H54 (cell line): ENCODE measurements around the gene MBTPS1.

ENCODE experiments used
- DNase-seq: peaks from one replicate; pipeline ENCODE4 v3.0.0; 2011; ENCODE audit warnings: low spot score, mixed read lengths; ENCODE audit not compliant: insufficient read length
- FAIRE-seq: peaks from 3 replicates; lab custom pipeline; 2011; peaks lifted over from hg19 to GRCh38; lab: Jason Lieb, UNC
- POLR2A ChIP-seq: IDR thresholded peaks from 2 replicates; pipeline ENCODE4 v1.6.1; 2011; ENCODE audit warnings: low read depth, mild to moderate bottlenecking, low read length

MBTPS1 gene

GRCh38 chr16:84007520-84007919, 109.2 kb downstream of the MBTPS1 start:
- FAIRE-seq = no peak

GRCh38 chr16:84005391-84005790, 111.4 kb downstream of the MBTPS1 start:
- DNase-seq (no peak), FAIRE-seq (no peak)
- TF ChIP-seq POLR2A = no peak

More at GRCh38 chr16:84007520-84007919, 109.2 kb downstream of the MBTPS1 start:
- no peak for DNase-seq
- TF ChIP-seq POLR2A = no peak

- DNase-seq (no peak), FAIRE-seq (no peak)
- no peak for TF ChIP-seq POLR2A
Measured at GRCh38 chr16:84004442-84004841, 112.3 kb downstream of the MBTPS1 start.
